C1 segment of cervical spinal cord (tissue), 14 donors: ENCODE measurements around the gene PGRMC1.
"Not testable (repeated sequence)": the region's sequence is repeated elsewhere in the genome, so short reads cannot be mapped to it uniquely, and the experiment has no call there.

Experiments
- DNase-seq, 14 donors: peaks; one replicate each; lab custom pipeline; 2025; lab: John Stamatoyannopoulos, UW

The PGRMC1 gene

GRCh38 chrX:119235051-119235511, 1.0 kb upstream of the PGRMC1 start:
- DNase-seq = peak in 1 of 14 donors; percentile 2

DNA sequence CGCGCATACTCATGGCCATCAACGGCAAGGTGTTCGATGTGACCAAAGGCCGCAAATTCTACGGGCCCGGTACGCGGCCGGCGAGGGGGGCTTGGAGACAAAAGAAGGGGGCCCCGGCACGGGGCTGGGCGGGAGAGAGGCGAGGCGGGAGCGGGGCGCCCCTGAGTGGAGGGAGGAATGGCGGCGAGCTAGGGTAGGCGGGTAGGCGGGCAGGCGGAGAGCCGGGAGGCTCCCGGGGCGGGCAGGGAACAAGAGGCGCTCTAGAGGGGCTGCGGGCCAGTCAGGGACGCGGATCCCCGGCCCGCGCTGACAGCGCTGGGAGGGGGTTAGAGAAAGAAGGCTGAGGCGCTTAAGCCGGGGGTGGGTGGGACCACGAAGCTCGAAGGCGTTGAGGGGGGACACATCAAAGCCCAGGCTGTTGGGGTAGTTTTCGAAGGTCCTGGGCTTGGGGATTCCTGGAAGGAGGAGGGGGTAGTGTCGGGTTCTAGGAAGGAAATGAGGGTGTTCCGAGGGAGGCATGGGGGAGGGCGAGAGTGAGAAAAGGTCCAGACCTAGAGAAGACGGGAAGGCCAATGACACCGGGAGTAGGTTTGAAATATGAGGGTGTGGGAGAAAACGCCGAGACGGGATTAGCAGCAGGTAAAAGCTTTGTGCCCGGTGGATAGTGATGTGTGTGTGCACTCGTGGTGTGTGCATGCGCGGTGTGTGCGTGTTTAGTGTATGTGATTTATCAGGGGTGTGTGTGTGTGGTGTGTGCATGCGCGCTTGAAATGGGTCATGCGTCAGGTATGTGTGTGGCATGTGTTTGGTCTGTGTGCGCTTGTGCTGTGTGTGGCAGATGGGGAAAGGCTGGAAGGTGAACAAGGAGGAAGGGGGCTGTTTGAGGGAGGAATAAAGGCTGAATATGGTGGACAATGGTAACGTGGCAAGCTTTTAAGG, 807 bp downstream of the PGRMC1 start:
- peak in 9 of 14 donors; percentile 2 to 46 (median 14) for DNase-seq

DNA sequence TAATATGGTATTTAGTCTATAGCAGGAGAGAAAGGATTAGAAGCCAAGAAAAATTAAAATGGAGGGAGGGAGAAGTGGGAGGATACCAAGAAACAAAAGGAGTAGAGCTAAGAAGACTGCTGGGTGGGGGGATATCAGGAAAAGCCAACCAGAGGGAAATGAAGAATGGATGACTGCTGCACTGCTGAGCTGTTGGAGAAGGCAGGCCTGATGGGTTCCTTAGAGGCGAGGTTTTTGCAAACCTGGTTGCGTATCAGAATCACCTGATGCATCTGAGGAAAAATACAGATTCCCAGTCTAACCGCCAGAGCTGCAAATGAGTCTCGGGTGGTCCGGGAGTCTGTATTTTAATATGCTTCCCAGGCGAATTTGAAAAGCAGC, 1.5 kb downstream of the PGRMC1 start:
- DNase-seq = peak in 2 of 14 donors; percentile 4 to 40

GRCh38 chrX:119238557-119238956, 2.5 kb downstream of the PGRMC1 start:
- no peak for DNase-seq

DNA sequence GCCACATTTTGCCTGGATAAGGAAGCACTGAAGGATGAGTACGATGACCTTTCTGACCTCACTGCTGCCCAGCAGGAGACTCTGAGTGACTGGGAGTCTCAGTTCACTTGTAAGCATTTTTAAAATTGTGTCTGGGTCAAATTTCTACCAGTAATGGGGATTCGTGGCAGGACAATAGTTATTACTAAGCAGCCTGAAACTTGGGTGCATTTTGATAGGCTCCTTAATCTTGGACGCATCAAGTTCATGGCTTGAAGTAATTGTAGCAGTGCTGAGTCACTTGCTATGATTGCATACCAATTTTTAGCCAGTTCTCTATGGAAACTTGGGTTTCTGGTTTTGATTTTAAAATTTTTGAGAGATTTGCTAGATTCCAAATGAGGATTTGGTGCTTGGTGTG, 4.3 kb downstream of the PGRMC1 start:
- DNase-seq = peak in 1 of 14 donors; percentile 5

GRCh38 chrX:119247702-119248101, 11.6 kb downstream of the PGRMC1 start:
- no peak for DNase-seq

- DNase-seq = no peak
These were observed 13.8 kb downstream of the PGRMC1 start for GRCh38 chrX:119249891-119250290.

DNA sequence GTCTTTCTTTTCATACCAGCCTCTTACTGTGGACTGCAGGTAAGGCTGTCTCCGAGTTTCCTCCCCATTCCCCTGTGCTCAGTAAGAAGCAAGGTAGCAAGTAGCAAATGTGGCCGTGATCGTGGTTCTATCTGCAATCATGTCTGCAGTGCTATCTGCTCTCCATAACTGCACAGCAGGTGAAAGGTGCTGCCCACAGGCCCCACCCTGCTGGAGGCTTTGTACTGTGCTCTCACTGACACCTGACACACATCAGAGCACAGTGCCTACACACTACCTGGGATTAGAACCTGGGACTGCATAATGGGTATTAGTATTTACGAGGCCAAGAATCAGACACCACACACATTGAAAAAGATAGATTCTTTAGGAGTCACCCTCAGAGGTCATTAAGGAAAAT, 15.3 kb downstream of the PGRMC1 start:
- DNase-seq = no peak

- DNase-seq = no peak
These were observed 16.6 kb downstream of the PGRMC1 start for GRCh38 chrX:119252716-119253115.

- DNase-seq = no peak
These were observed 30.4 kb downstream of the PGRMC1 start for GRCh38 chrX:119266364-119266995.

DNA sequence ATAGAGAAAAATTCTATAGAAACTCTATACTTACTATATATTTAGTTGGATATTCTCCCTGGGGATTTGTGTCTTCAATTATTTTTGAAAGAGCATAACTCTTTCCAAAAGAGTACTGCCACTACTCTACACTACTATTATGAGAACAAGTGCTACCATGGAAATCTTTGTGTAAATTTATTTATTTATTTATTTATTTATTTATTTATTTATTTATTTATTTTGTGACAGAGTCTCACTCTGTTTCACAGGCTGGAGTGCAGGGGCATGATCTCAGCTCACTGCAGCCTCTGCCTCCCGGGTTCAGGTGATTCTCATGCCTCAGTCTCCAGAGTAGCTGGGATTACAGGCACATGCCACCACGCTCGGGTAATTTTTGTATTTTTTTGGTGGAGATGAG, 31.0 kb downstream of the PGRMC1 start:
- DNase-seq = not testable (repeated sequence)

GRCh38 chrX:119272882-119273419, 36.9 kb downstream of the PGRMC1 start:
- DNase-seq = no peak

- DNase-seq = peak in 1 of 14 donors; percentile 6
These were observed 37.5 kb downstream of the PGRMC1 start for GRCh38 chrX:119273420-119274192.

GRCh38 chrX:119282347-119282746, 46.3 kb downstream of the PGRMC1 start:
- not testable (repeated sequence) for DNase-seq

DNA sequence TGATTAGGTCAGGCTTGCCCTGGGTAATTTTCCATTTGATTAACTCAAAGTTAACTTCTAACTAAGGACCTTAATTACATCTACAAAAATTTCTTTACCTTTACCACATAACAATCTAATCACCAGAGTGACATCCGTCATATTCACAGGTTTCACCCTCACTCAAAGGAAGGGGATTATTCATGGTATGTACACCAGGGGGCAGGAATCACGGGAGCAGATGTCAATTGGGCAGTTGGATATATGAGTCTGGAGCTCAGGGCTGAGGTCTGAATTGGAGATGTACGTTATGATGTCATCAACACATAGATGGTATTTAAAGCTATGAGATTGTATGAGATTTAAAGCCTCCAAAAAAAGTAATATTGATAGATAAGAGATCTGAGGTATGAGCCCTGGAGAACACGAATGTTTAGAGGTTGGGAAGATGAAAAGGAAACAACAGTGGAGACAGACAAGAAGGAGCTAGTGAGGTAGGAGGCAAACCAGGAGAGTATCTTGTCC, 52.9 kb downstream of the PGRMC1 start:
- no peak for DNase-seq

DNA sequence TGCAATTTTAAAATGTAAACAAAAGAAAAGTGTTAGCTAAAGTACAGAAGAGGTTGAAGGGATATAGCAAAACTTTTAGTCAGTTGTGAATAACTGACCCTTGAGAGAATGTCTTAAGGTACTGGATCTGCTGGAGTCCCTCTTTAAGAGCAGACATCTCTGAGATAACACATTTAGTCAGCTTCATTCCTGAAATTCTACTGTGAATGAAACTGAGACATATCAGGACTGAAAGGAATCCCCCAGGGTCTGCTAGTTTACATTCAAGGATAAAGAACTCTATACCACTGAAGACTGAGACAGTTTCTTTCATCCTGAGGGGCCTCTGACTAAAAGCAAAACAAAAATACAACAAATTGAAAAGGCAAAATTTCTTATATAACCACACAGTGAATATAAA, 54.4 kb downstream of the PGRMC1 start:
- DNase-seq = no peak

DNA sequence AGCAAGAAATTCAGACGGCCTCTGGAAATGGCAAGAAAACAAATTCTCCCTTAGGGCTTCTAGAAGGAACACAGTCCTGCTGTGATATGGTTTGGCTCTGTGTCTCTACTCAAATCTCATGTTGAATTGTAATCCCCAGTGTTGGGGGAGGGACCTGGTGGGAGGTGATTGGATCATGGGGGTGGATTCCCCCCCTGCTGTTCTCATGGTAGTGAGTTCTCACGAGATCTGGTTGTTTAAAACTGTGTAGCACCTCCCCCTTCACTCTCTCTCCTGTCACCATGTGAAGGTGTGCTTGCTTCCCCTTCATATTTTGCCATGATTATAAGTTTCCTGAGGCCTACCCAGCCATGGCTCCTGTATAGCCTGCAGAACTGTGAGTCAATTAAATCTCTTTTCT, 55.2 kb downstream of the PGRMC1 start:
- DNase-seq = not testable (repeated sequence)

GRCh38 chrX:119292445-119292844, 56.4 kb downstream of the PGRMC1 start:
- no peak for DNase-seq
